CD8-positive, alpha-beta memory T cell (primary cell): Measurements from ENCODE around the gene FPGS. TPM values are rescaled to one million over a fixed set of nuclear protein-coding genes. Genes with fewer than 3 reads are reported as not detected.
A peak's percentile ranks its signal among the peaks of the same experiment; 100 is the strongest.

Source experiments
- CTCF ChIA-PET: fragments of 350-600 bp; sonication (Branson Sonifier 250); formaldehyde crosslinking; loops from one replicate; lab custom pipeline; 2021; ENCODE audit warnings: antibody characterized with exemption; lab: Charles Lee
- POLR2A ChIA-PET: fragments of 350-600 bp; sonication (Branson Sonifier 250); formaldehyde crosslinking; loops from one replicate; lab custom pipeline; 2021; ENCODE audit warnings: antibody characterized with exemption; lab: Charles Lee
- DNase-seq, 5 donors: peaks; one replicate each; pipeline versions ENCODE4 v3.0.0 to v3.0.0-alpha.2; 2020 to 2022; ENCODE audit warnings: mixed read lengths in 1 of 5
- H3K27ac ChIP-seq: one replicate; pipeline ENCODE4 v1.7.0; 2013; ENCODE audit warnings: low read depth, mild to moderate bottlenecking, low read length, moderate library complexity
- H3K27me3 ChIP-seq: 2 replicates; pipeline ENCODE4 v1.7.0; 2013; ENCODE audit warnings: low read length, mild to moderate bottlenecking; ENCODE audit not compliant: insufficient read depth, poor library complexity, severe bottlenecking
- H3K36me3 ChIP-seq: 2 replicates; pipeline ENCODE4 v1.7.0; 2013; ENCODE audit warnings: mild to moderate bottlenecking, low read length, moderate library complexity; ENCODE audit not compliant: insufficient read depth
- H3K4me1 ChIP-seq: 2 replicates; pipeline ENCODE4 v1.7.0; 2013; ENCODE audit warnings: mild to moderate bottlenecking, low read length, moderate library complexity; ENCODE audit not compliant: insufficient read depth
- H3K4me3 ChIP-seq: 2 replicates; pipeline ENCODE4 v1.7.0; 2013; ENCODE audit warnings: mild to moderate bottlenecking, low read length
- H3K9me3 ChIP-seq: 2 replicates; pipeline ENCODE4 v1.7.0; 2013; ENCODE audit warnings: mild to moderate bottlenecking, low read length
- H3K27ac Mint-ChIP-seq, 8 donors: one replicate each; pipeline ENCODE4 v1.8.0; 2020 to 2021; ENCODE audit warnings: mixed read lengths in 8 of 8, mild to moderate bottlenecking in 6 of 8, inconsistent platforms in 3 of 8, moderate library complexity in 3 of 8
- H3K27me3 Mint-ChIP-seq, 2 donors: one replicate each; pipeline ENCODE4 v1.8.0; 2020 to 2021; ENCODE audit warnings: mixed read lengths in 2 of 2, mild to moderate bottlenecking in 1 of 2, moderate library complexity in 1 of 2
- H3K36me3 Mint-ChIP-seq, 3 donors: one replicate each; pipeline ENCODE4 v1.8.0; 2020 to 2021; ENCODE audit warnings: mixed read lengths in 3 of 3, inconsistent platforms in 1 of 3, mild to moderate bottlenecking in 1 of 3
- H3K4me1 Mint-ChIP-seq, 3 donors: one replicate each; pipeline ENCODE4 v1.8.0; 2020 to 2021; ENCODE audit warnings: mixed read lengths in 3 of 3, inconsistent platforms in 1 of 3, mild to moderate bottlenecking in 1 of 3
- H3K4me3 Mint-ChIP-seq, 7 donors: one replicate each; pipeline ENCODE4 v1.8.0; 2020 to 2021; ENCODE audit warnings: mixed read lengths in 7 of 7, mild to moderate bottlenecking in 6 of 7, moderate library complexity in 4 of 7, inconsistent platforms in 2 of 7
- H3K9me3 Mint-ChIP-seq, 5 donors: one replicate each; pipeline ENCODE4 v1.8.0; 2020 to 2022; ENCODE audit warnings: mixed read lengths in 5 of 5, mild to moderate bottlenecking in 3 of 5, moderate library complexity in 2 of 5, inconsistent platforms in 1 of 5
- polyA plus RNA-seq: library from polyadenylated mRNA; unstranded; fragments of 300-500 nt; fragmentation: Illumina TruSeq; gene quantifications from one replicate; pipeline ENCODE4 v1.2.3, GENCODE V29; 2021
- total RNA-seq, 2 experiments: library from RNA; stranded (reverse); gene quantifications; one replicate each; pipeline ENCODE4 v1.2.3, GENCODE V29; 2021

Gene FPGS
- total and polyA plus RNA-seq, 3 experiments from 2014 or later: 68.0 to 111 (median 110) TPM

- H3K4me1 ChIP-seq: peaks cover 59% of the 10 kb centered on the region
- Mint-ChIP-seq H3K36me3 (peaks cover 2 to 42% (median 7%) of the 10 kb centered on the region in 3 donors), H3K4me3 (peak overlapping the region; percentile 85 to 97 (median 90)), H3K27ac (peak overlapping the region; percentile 95 to 99 (median 98)), H3K27me3 (peaks cover 0 to 4% of the 10 kb centered on the region in 2 donors), H3K4me1 (peaks cover 59 to 76% (median 76%) of the 10 kb centered on the region in 3 donors), H3K9me3 (no peaks in the 10 kb centered on the region)
- H3K36me3 ChIP-seq: peaks cover 34% of the 10 kb centered on the region
- H3K4me3 ChIP-seq: peak overlapping the region; percentile 52
- no peaks in the 10 kb centered on the region for H3K9me3 ChIP-seq
- H3K27me3 ChIP-seq: no peaks in the 10 kb centered on the region
- ChIA-PET CTCF (interaction anchor here (0.6 to 7.5 kb wide), 25 partner anchors 10 to 207 kb away, joined by 3 to 69 read pairs (median 4); partner anchors contain the start of genes FPGS, PTRH1, ST6GALNAC4 and TOR2A), POLR2A (interaction anchor here (0.5 to 4.2 kb wide), 18 partner anchors 9 to 359 kb away, joined by 3 to 54 read pairs (median 4); partner anchors contain the start of gene TOR2A)
- DNase-seq: peak; percentile 85 to 94 (median 89)
- H3K27ac ChIP-seq: peak overlapping the region; percentile 64
These were observed 17.4 kb upstream of the FPGS start for GRCh38 chr9:127785023-127785932.

DNA sequence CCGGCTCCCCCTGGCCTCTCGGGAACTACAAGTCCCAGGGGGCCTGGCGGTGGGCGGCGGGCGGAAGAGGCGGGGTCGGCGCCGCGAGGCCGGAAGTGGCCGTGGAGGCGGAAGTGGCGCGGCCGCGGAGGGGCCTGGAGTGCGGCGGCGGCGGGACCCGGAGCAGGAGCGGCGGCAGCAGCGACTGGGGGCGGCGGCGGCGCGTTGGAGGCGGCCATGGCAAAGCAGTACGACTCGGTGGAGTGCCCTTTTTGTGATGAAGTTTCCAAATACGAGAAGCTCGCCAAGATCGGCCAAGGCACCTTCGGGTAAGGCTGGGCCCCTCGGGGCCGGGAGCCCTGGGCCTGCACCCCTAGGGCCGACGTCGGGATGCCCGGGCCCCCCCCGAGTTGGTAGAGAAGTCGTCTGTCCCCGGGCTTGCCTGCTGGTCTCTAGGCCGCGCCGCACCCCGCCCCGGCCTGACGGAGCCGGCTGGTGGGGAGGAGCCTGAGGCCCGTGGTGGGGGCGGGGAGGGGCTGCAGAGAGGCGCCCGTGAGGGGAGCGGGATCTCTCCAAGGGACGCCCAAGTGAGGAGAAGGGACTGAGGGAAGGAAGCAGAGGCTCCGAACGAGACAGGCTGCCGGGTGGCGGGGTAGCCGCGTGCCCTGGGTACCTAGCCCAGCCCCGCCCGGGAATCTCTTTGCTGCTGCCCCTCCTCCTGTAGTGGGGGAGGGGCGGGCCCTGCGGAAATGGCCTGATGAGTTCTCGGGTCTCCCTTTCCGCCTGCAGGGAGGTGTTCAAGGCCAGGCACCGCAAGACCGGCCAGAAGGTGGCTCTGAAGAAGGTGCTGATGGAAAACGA, 16.5 kb upstream of the FPGS start, which contains the start of gene CDK9:
TSS of gene CDK9 (plus strand) at position 102 of the 840 bp plus-strand sequence. CDS start at position 217, 115 bp downstream.
- Histone ChIP-seq H3K9me3 (no peaks in the 10 kb centered on the region), H3K27me3 (no peaks in the 10 kb centered on the region), H3K36me3 (peaks cover 38% of the 10 kb centered on the region), H3K4me3 (peak within 1 kb of the TSS; percentile 87), H3K4me1 (peaks cover 50% of the 10 kb centered on the region), H3K27ac (peak within 1 kb of the TSS; percentile 65)
- POLR2A ChIA-PET: interaction anchor here (0.5 to 4.2 kb wide), 16 partner anchors 10 to 360 kb away, joined by 3 to 54 read pairs (median 5); partner anchors contain the start of gene TOR2A
- CTCF ChIA-PET: interaction anchor here (0.7 to 7.5 kb wide), 14 partner anchors 11 to 135 kb away, joined by 3 to 69 read pairs (median 5); partner anchors contain the start of genes FPGS and TOR2A
- H3K4me1 Mint-ChIP-seq: peaks cover 57 to 73% (median 73%) of the 10 kb centered on the region in 3 donors
- no peaks in the 10 kb centered on the region for H3K9me3 Mint-ChIP-seq
- peak; percentile 88 to 96 (median 94) for DNase-seq
- H3K27me3 Mint-ChIP-seq: peaks cover 0 to 4% of the 10 kb centered on the region in 2 donors
- H3K36me3 Mint-ChIP-seq: peaks cover 5 to 50% (median 10%) of the 10 kb centered on the region in 3 donors
- peak within 1 kb of the TSS; percentile 95 to 99 (median 98) for H3K27ac Mint-ChIP-seq
- H3K4me3 Mint-ChIP-seq: peak within 1 kb of the TSS; percentile 85 to 97 (median 90)

GRCh38 chr9:127786773-127787104, 15.9 kb upstream of the FPGS start:
- CTCF ChIA-PET: interaction anchor here (0.9 to 3.4 kb wide), 7 partner anchors 15 to 130 kb away, joined by 3 to 21 read pairs (median 5); partner anchors contain the start of gene ST6GALNAC4
- Mint-ChIP-seq H3K4me1 (peaks cover 52 to 67% (median 67%) of the 10 kb centered on the region in 3 donors), H3K9me3 (no peaks in the 10 kb centered on the region), H3K4me3 (peak overlapping the region; percentile 85 to 97 (median 90)), H3K27me3 (peaks cover 0 to 4% of the 10 kb centered on the region in 2 donors), H3K27ac (peak overlapping the region; percentile 76 to 98 (median 92)), H3K36me3 (peaks cover 5 to 55% (median 10%) of the 10 kb centered on the region in 3 donors)
- H3K9me3 ChIP-seq: no peaks in the 10 kb centered on the region
- DNase-seq: no peak
- POLR2A ChIA-PET: interaction anchor here (0.8 to 1.0 kb wide), 2 partner anchors 52 to 83 kb away, joined by 3 read pairs; partner anchors contain the start of gene TOR2A
- peaks cover 38% of the 10 kb centered on the region for H3K36me3 ChIP-seq
- peak overlapping the region; percentile 65 for H3K27ac ChIP-seq
- peak overlapping the region; percentile 87 for H3K4me3 ChIP-seq
- H3K27me3 ChIP-seq: no peaks in the 10 kb centered on the region
- peaks cover 44% of the 10 kb centered on the region for H3K4me1 ChIP-seq

DNA sequence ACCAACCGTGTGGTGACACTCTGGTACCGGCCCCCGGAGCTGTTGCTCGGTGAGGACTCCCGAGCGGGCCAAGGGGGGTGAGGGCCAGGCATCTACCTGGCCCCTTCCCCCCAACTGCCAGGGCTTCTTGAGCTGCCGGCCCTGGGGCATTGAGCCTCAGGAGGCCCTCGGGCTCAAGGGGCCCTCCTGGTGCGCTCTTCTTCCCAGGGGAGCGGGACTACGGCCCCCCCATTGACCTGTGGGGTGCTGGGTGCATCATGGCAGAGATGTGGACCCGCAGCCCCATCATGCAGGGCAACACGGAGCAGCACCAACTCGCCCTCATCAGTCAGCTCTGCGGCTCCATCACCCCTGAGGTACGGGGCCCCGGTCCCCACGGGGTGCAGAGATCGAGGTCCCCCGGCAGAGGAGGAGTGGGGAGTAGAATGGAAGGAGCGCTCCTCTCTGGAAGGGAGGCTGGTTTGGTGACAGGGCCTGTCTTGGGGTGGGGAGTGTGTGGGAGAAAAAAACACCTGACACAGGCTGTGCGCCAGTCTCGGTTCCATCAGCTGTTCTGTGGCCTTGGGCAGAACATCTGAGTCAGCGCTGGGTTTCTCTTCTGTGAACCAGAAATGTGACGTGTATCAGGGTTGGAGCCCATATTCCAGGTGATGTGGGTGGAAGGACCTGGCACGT, 14.2 kb upstream of the FPGS start:
- peak overlapping the region in 4 of 8 donors; percentile 50 to 98 (median 67) for H3K27ac Mint-ChIP-seq
- POLR2A ChIA-PET: interaction anchor here (0.5 to 1.3 kb wide), 5 partner anchors 9 to 317 kb away, joined by 3 to 9 read pairs (median 4); partner anchors contain the start of gene SH2D3C
- peaks cover 41 to 59% (median 50%) of the 10 kb centered on the region in 3 donors for H3K4me1 Mint-ChIP-seq
- Histone ChIP-seq H3K9me3 (no peaks in the 10 kb centered on the region), H3K4me3 (no peak overlapping the region), H3K27ac (no peak overlapping the region), H3K4me1 (peaks cover 29% of the 10 kb centered on the region), H3K36me3 (peaks cover 38% of the 10 kb centered on the region), H3K27me3 (no peaks in the 10 kb centered on the region)
- H3K9me3 Mint-ChIP-seq: no peaks in the 10 kb centered on the region
- peaks cover 5 to 67% (median 10%) of the 10 kb centered on the region in 3 donors for H3K36me3 Mint-ChIP-seq
- DNase-seq: no peak
- CTCF ChIA-PET: interaction anchor here (0.7 to 3.4 kb wide), 7 partner anchors 10 to 132 kb away, joined by 3 to 21 read pairs (median 5); partner anchors contain the start of genes ST6GALNAC4 and TOR2A
- H3K4me3 Mint-ChIP-seq: peak overlapping the region in 2 of 7 donors; percentile 23 to 40
- peaks cover 0 to 4% of the 10 kb centered on the region in 2 donors for H3K27me3 Mint-ChIP-seq

GRCh38 chr9:127789179-127789578, 13.5 kb upstream of the FPGS start:
- no peak for DNase-seq
- Histone ChIP-seq H3K36me3 (peaks cover 38% of the 10 kb centered on the region), H3K4me1 (peaks cover 22% of the 10 kb centered on the region), H3K27me3 (no peaks in the 10 kb centered on the region), H3K4me3 (no peak overlapping the region), H3K9me3 (no peaks in the 10 kb centered on the region), H3K27ac (no peak overlapping the region)
- ChIA-PET POLR2A (no interaction called here), CTCF (interaction anchor here (0.7 to 3.4 kb wide), 2 partner anchors 81 to 132 kb away, joined by 3 to 21 read pairs; no protein-coding TSS in a partner anchor)
- peak overlapping the region in 1 of 8 donors; percentile 98 for H3K27ac Mint-ChIP-seq
- peaks cover 34 to 54% (median 43%) of the 10 kb centered on the region in 3 donors for H3K4me1 Mint-ChIP-seq
- H3K36me3 Mint-ChIP-seq: peaks cover 5 to 71% (median 10%) of the 10 kb centered on the region in 3 donors
- H3K4me3 Mint-ChIP-seq: peak overlapping the region in 3 of 7 donors; percentile 13 to 82 (median 32)
- H3K9me3 Mint-ChIP-seq: no peaks in the 10 kb centered on the region
- peaks cover 0 to 4% of the 10 kb centered on the region in 2 donors for H3K27me3 Mint-ChIP-seq

DNA sequence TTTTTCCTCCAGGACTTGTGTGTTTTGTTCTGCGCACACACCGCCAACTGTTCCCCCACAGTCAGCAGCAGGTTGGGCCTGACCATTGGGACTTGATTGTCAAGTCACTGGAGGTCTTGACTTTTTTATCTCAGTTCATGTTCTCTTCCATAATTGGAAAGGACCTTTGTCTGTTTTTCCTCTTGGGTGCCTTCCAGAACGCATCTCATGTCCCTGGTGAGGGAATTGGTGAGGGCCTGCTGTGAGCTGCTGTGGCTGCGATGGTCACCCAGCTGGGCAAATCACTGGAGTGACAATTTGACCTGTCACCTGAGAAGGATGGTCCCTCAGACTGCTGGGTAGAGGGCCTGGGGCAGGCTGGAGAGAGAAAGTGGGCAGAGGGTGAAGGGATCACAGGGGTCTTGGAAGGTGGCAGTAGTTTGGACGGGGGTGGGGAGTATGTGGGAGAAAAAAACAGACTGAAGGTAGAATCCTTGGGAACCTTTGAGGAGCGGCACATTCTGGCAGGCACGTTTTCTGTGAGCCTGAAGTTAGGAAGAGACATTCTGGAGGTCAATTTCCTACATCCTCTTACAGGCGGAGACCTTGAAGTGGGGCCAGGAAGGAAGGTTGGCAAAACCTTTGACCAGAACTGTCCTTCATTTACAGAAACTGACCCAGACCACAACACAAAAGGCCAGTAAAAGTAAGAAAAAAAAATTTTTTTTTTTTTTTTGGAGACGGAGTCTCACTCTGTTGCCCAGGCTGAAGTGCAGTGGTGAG, 12.4 kb upstream of the FPGS start:
- Mint-ChIP-seq H3K27me3 (peaks cover 0 to 4% of the 10 kb centered on the region in 2 donors), H3K27ac (peak overlapping the region in 3 of 8 donors; percentile 35 to 73 (median 68)), H3K9me3 (no peaks in the 10 kb centered on the region), H3K4me3 (peak overlapping the region in 2 of 7 donors; percentile 37 to 61), H3K4me1 (peaks cover 27 to 46% (median 35%) of the 10 kb centered on the region in 3 donors), H3K36me3 (peaks cover 5 to 72% (median 10%) of the 10 kb centered on the region in 3 donors)
- no peaks in the 10 kb centered on the region for H3K27me3 ChIP-seq
- peaks cover 14% of the 10 kb centered on the region for H3K4me1 ChIP-seq
- H3K27ac ChIP-seq: no peak overlapping the region
- DNase-seq: no peak
- ChIA-PET CTCF (interaction anchor here (0.9 to 3.4 kb wide), 2 partner anchors 33 to 80 kb away, joined by 3 to 21 read pairs; no protein-coding TSS in a partner anchor), POLR2A (interaction anchor here (0.7 kb wide), 2 partner anchors 47 to 116 kb away, joined by 3 to 4 read pairs; no protein-coding TSS in a partner anchor)
- no peak overlapping the region for H3K4me3 ChIP-seq
- H3K9me3 ChIP-seq: no peaks in the 10 kb centered on the region
- H3K36me3 ChIP-seq: peaks cover 38% of the 10 kb centered on the region
